ENCODE measurements around the gene KCNH3. TPM values are rescaled to one million over a fixed set of nuclear protein-coding genes. Genes with fewer than 3 reads are reported as not detected.

KCNH3 gene
- total RNA-seq, 2 experiments from 2014 or later = 2.4 to 3.4 TPM

DNA sequence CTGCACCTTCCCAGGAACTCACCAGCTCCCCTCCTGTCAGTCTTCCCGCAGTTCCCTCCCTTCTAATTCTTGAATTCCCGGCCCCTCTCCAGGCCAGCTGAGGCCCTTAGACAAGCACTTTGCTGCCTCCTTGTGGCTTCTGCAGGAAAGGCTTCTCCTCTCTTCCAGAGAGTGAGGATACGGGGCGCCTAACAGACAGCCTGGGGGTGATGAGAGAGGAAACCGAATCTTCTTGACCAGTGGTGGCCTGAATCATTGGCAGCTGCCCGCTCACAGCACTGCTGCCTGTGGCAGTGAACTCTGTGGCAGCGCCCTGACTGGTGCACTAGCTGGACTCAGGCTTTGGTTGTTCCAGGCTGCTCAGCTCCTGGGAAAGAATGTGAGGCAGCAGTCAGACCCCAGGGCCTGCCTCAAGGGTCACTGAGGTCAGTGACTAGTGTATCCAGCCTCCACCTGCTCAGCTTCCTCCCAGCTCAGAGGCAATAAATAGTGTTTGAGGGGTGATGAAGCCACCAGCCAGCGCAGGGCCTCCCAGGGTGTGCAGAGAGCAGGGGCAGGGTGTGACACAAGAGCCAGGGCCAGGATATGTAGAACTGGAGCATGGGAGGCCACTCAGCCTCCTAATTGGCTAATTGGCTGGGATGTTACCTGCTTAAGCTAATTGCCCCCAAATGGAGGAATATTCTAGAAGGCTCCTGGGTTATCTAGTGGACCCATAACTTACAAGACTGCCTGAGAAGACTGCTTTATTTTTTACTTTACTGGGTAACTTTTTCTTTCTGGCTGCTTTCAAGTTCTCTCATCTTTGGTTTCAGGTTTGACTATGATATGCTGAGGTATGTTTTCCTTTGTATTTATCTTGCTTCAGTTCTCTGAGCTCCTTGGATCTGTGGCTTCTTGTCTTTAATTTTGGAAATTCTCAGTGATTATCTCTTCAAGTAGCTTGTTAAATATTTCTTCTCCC, 42.0 kb downstream of the KCNH3 start:
- Mint-ChIP-seq H3K4me1 (ENCODE audit: low read depth) (peaks cover 6% of the 10 kb centered on the region), H3K27me3 (no peaks in the 10 kb centered on the region), H3K36me3 (ENCODE audit: low read depth) (peaks cover 31% of the 10 kb centered on the region), H3K4me3 (no peak overlapping the region), H3K9me3 (no peaks in the 10 kb centered on the region), H3K27ac (no peak overlapping the region)
- peaks cover 9% of the 10 kb centered on the region for H3K4me1 ChIP-seq (ENCODE audit: insufficient read depth, low read length)
- peak; percentile 24 to 73 (median 46) for DNase-seq
- no peaks in the 10 kb centered on the region for H3K27me3 ChIP-seq (ENCODE audit: control insufficient read depth in 1 of 2, insufficient read depth in 2 of 2, low read length in 2 of 2)
- intact Hi-C loops (cut with DNase I, micrococcal nuclease) = loop anchor here (1.0 to 5.0 kb wide), 4 partner anchors 36 to 223 kb away; partner anchors contain the start of gene PRPF40B (in 1 of the 2)
- ATAC-seq (ENCODE audit: poor library complexity) = peak; percentile 84
- H3K4me3 ChIP-seq (ENCODE audit: low read length) = no peak overlapping the region
- H3K27ac ChIP-seq (ENCODE audit: low read depth in 1 of 2, low read length in 2 of 2) = no peak overlapping the region
- TF ChIP-seq, protein P1, sequence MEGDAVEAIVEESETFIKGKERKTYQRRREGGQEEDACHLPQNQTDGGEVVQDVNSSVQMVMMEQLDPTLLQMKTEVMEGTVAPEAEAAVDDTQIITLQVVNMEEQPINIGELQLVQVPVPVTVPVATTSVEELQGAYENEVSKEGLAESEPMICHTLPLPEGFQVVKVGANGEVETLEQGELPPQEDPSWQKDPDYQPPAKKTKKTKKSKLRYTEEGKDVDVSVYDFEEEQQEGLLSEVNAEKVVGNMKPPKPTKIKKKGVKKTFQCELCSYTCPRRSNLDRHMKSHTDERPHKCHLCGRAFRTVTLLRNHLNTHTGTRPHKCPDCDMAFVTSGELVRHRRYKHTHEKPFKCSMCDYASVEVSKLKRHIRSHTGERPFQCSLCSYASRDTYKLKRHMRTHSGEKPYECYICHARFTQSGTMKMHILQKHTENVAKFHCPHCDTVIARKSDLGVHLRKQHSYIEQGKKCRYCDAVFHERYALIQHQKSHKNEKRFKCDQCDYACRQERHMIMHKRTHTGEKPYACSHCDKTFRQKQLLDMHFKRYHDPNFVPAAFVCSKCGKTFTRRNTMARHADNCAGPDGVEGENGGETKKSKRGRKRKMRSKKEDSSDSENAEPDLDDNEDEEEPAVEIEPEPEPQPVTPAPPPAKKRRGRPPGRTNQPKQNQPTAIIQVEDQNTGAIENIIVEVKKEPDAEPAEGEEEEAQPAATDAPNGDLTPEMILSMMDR (IDR thresholded peaks at IDR 0.05) = peak; percentile 66
- H3K36me3 ChIP-seq (ENCODE audit: insufficient read depth, low read length) = peaks cover 14% of the 10 kb centered on the region
- ChIA-PET CTCF (interaction anchor here (0.6 to 3.3 kb wide), 13 partner anchors 10 to 258 kb away, joined by 3 to 20 read pairs (median 4); partner anchors contain the start of genes PRPF40B and TROAP), POLR2A (interaction anchor here (1.0 to 1.8 kb wide), 2 partner anchors 41 to 222 kb away, joined by 3 to 6 read pairs; no protein-coding TSS in a partner anchor)
- H3K9me3 ChIP-seq (ENCODE audit: control insufficient read depth in 1 of 2, insufficient read depth in 1 of 2, low read length in 2 of 2) = no peaks in the 10 kb centered on the region

DNA sequence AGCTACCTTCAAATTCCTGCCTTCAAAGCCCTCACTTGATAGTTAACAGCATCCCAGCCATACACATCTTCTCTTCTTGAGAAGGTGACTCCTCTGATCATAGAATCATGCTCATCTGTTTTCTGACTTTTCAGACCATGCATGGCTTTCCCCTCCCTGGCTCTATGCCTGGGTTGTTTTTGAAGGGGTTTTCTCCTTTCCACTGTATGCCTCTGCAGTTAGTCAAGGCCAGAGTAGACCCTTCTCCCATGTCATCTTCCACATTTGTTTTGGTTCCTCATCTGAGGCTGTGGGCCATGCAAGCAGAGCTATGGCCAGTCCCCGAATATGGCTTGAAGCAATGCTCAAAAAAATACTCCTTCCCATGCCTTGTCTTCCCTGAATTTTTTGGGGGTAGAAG, 43.4 kb downstream of the KCNH3 start:
- Histone ChIP-seq H3K27ac (ENCODE audit: low read depth in 1 of 2, low read length in 2 of 2) (no peak overlapping the region), H3K27me3 (ENCODE audit: control insufficient read depth in 1 of 2, insufficient read depth in 2 of 2, low read length in 2 of 2) (no peaks in the 10 kb centered on the region), H3K36me3 (ENCODE audit: insufficient read depth, low read length) (peaks cover 17% of the 10 kb centered on the region), H3K4me1 (ENCODE audit: insufficient read depth, low read length) (peaks cover 9% of the 10 kb centered on the region), H3K4me3 (ENCODE audit: low read length) (no peak overlapping the region), H3K9me3 (ENCODE audit: control insufficient read depth in 1 of 2, insufficient read depth in 1 of 2, low read length in 2 of 2) (no peaks in the 10 kb centered on the region)
- Mint-ChIP-seq H3K36me3 (ENCODE audit: low read depth) (peaks cover 37% of the 10 kb centered on the region), H3K9me3 (no peaks in the 10 kb centered on the region), H3K27me3 (no peaks in the 10 kb centered on the region), H3K27ac (no peak overlapping the region), H3K4me3 (no peak overlapping the region), H3K4me1 (ENCODE audit: low read depth) (peaks cover 6% of the 10 kb centered on the region)
- TF ChIP-seq, protein P1 (IDR thresholded peaks at IDR 0.05) = no peak
- ChIA-PET POLR2A (no interaction called here), CTCF (no interaction called here)
- DNase-seq (no peak), ATAC-seq (ENCODE audit: poor library complexity) (no peak)
- intact Hi-C loops (cut with DNase I, micrococcal nuclease) = loop anchor here in 1 of 2 experiments (5.0 kb wide), 1 partner anchor 35 kb away; no protein-coding TSS in a partner anchor

- TF ChIP-seq, protein P1 (IDR thresholded peaks at IDR 0.05) = no peak
- Mint-ChIP-seq H3K27me3 (no peaks in the 10 kb centered on the region), H3K4me3 (no peak overlapping the region), H3K9me3 (no peaks in the 10 kb centered on the region), H3K4me1 (ENCODE audit: low read depth) (peaks cover 6% of the 10 kb centered on the region), H3K27ac (no peak overlapping the region), H3K36me3 (ENCODE audit: low read depth) (peaks cover 32% of the 10 kb centered on the region)
- no peak overlapping the region for H3K27ac ChIP-seq (ENCODE audit: low read depth in 1 of 2, low read length in 2 of 2)
- no peak overlapping the region for H3K4me3 ChIP-seq (ENCODE audit: low read length)
- peaks cover 9% of the 10 kb centered on the region for H3K4me1 ChIP-seq (ENCODE audit: insufficient read depth, low read length)
- H3K36me3 ChIP-seq (ENCODE audit: insufficient read depth, low read length) = peaks cover 15% of the 10 kb centered on the region
- intact Hi-C loops (cut with DNase I, micrococcal nuclease) = loop anchor here in 1 of 2 experiments (5.0 kb wide), 1 partner anchor 34 kb away; no protein-coding TSS in a partner anchor
- POLR2A ChIA-PET = no interaction called here
- DNase-seq = no peak
- no peak for ATAC-seq (ENCODE audit: poor library complexity)
- CTCF ChIA-PET = no interaction called here
- no peaks in the 10 kb centered on the region for H3K9me3 ChIP-seq (ENCODE audit: control insufficient read depth in 1 of 2, insufficient read depth in 1 of 2, low read length in 2 of 2)
- H3K27me3 ChIP-seq (ENCODE audit: control insufficient read depth in 1 of 2, insufficient read depth in 2 of 2, low read length in 2 of 2) = no peaks in the 10 kb centered on the region
Observed at GRCh38 chr12:49582850-49583249, 44.0 kb downstream of the KCNH3 start.

All from CD4-positive, alpha-beta T cell (primary cell).